ENCODE data around the gene RBM18.
A peak's percentile ranks its signal among the peaks of the same experiment; 100 is the strongest.

The RBM18 gene

DNA sequence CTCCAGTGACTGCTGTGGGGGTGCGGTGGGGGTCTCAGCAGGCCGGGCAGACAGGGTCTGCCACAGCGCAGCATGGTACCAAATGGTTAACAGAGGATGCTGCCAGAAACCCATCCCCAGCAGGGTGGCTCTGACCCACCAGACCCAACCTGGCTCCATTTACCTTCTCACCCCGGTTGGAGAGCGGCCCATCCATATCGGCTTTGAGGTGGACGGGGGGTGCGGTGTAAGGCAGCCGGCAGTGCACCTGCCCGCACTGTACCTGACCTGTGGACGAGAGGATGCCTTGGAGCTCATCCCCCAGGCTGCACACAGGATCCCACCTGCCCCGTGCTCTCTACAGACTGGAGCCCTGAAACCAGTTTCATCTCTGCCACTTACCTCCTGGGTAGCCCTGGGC is 55.2 kb downstream of the RBM18 start:
- no peak for DNase-seq (ENCODE audit: low read depth, low spot score)
- H3K27ac ChIP-seq: no peak overlapping the region

DNA sequence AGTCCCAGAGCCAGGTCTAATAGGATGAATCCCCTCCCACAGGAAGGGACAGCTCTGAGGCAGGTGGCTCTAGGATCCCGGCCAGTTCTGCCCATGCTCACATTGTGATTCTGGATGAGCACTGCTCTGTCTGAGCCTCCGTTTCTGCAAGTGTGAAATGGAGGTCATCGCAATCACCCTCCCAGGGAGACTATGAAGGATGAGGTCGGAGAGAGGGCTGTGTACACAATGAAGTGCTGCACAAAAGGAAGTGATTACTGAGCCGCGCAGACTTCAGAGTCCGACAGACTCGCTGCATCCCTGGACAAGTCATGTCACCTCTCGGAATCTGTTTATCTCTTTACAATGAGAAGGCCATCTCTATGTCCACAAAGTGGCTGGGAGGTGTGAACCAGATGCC is 57.5 kb downstream of the RBM18 start:
- DNase-seq (ENCODE audit: low read depth, low spot score): no peak
- H3K27ac ChIP-seq: no peak overlapping the region

DNA sequence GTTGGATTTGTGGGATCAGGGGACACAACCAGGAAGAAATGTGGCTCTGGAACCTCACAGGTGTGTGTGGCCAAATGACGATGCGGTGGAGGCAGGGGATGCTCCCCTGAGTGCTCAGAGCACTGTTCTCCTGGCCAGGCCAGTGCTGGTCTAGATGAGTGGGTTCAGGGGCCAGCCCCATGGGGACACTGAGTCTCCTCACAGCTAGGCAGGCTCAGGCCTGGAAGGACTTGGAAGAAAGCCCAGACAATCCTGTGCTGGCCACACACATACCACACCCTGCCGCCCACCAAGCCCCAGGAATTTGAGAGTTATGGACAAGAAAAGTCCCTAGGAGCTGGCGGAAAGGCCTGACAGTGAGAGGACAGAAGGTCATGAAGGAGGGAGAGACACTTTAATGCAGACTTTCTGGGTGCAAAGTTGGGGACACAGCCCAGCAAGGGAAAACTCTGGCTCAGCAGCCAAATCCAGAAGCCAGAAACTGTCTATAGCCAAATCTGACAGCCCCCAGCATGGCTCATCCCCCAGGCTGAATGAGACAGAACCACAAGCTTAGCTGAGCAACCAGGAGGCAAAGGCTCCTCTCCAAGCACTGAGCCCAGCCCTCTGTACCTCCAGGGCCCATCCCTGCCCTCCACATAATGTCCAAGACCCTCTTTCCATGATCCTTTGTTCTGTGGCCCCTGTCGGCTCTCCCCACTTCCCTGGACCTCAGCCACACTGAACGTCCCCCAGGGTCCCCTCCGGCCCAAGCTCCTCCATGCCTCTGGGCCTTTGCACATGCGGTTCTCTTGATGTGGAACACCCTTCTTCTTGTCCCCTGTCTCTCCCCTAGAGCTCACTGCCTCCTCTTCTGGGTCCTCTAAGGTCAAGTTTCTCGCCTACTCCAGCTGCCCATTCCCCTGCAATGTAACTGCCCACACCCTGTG is 58.3 kb downstream of the RBM18 start:
- no peak for DNase-seq (ENCODE audit: low read depth, low spot score)

DNA sequence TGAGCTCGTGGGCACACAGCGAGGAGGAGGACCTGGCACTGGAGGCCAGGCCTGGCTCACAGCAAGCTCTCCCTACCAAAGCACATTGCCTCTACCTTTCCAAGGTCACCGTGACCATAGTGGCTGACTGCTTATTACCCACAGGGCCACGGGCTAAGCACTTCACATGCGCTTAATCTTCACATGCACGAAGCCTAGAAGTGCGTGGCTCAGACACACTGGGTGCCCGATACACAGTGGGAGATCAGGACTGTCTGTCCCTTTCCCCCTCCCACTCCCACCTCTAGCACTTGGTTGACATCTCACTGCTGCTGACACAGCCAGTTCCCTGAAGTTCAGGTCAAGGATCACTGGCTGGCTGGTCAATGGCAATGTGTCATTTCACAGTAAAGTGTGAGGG is 59.5 kb downstream of the RBM18 start:
- no peak for DNase-seq (ENCODE audit: low read depth, low spot score)
- H3K27ac ChIP-seq: no peak overlapping the region

More for the DNA sequence above, 58.3 kb downstream of the RBM18 start:
- no peak overlapping the region for H3K27ac ChIP-seq

DNA sequence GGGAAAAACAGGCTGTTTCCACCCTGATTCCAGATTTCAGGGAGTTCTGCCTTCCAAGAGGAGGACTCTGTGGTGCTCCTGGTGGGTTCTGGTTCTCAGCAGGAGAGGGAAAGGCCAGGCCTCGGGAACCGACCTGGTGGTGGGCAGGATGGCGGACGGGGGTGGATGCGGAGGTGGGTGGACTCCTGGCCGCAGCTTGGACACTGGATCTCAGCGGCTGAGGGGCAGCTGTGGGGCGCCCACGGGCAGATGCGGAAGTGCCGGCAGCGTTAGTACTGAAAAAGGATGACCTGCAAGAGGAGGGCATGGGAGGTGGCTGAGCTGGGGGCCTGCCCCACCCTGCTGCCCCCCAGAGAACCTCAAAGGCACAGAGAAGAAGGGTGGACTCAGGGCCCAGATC is 60.1 kb downstream of the RBM18 start:
- no peak for DNase-seq (ENCODE audit: low read depth, low spot score)
- H3K27ac ChIP-seq: no peak overlapping the region

DNA sequence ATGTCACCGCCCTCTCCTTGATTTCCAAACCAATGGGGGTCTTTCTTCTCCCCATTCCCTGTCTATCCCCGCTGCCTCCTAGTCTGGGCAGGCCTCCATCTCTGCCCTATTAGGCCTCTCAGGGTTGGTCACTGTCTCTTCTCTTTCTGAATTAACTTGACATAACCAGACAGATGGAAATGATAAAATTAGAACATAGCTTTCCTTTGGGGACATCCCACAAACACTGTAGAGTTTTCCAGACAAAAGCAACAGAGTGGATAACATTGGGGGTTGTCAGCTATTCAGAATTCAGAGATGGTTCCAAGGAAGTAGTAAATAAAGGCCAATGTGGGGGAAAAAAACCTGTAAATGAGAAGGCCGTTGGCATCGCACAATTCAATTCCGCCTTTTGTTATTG is 60.6 kb downstream of the RBM18 start:
- H3K27ac ChIP-seq: no peak overlapping the region
- DNase-seq (ENCODE audit: low read depth, low spot score): no peak

DNA sequence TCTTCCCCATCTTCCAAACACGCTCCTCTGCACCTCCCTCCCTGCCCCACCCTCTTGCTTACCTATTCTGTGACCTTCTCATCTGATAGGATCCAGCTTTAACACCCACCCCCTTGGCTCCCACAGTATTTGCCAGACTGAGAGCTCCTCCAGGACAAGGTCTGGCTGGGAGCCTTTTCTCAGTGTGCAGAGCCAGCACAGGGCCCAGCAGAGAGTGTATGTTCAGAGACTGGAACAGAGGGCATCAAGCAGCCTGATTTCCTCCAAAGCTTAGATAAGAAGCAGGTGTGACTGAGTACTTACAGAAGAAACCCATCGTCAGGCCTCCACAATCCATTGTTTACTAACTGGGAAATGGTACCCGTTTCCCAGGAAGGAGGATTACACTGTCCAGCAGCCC is 62.5 kb downstream of the RBM18 start:
- DNase-seq (ENCODE audit: low read depth, low spot score): no peak
- no peak overlapping the region for H3K27ac ChIP-seq

DNA sequence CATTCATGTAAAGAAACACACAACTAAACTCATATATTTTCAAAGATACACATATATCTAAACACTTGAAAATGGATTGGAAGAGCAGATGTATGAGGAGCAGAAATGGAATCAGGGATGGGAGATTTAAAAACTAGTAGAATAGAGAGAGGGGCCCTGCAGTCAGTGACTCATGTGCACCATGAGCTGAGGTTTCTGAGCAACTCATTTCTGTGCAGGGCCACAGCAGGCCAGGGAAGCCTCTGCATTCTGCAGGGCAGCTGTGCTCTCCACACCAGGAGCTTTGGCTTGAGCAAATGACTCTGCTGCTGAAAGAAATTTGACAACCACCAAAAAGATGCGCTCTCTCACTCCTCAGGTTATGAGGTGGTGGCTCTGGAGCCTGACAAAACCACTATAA is 63.0 kb downstream of the RBM18 start:
- DNase-seq (ENCODE audit: low read depth, low spot score): no peak
- H3K27ac ChIP-seq: no peak overlapping the region

DNA sequence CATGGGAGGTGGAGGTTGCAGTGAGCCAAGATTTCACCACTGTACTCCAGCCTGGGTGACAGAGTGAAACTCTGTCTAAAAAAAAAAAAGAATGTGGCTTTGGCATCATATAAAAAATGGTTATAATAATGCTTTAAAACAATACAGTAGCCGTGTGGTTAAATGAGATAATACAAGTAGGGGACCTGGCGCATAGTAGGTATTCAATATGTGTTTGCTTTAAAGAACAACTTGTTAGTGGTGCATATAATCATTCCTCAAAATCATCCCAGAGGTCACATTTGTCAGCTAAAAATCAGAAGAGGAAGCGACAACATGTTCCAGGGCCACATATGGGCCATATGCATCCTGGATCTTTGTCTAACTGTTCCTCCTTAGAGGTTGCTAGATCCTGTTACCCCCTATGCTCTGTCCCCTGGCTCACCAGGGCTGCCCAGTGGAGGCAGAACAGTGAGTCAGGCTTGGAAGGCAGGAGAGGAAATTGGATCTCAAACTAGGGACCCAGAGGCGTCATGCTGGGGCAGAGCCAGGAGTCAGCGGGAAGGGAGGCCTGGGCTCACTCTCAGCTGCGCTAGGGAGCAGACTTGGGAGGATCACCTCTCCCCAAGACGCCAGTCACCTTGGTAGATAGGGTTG is 63.6 kb downstream of the RBM18 start:
- H3K27ac ChIP-seq: no peak overlapping the region
- DNase-seq (ENCODE audit: low read depth, low spot score): no peak

DNA sequence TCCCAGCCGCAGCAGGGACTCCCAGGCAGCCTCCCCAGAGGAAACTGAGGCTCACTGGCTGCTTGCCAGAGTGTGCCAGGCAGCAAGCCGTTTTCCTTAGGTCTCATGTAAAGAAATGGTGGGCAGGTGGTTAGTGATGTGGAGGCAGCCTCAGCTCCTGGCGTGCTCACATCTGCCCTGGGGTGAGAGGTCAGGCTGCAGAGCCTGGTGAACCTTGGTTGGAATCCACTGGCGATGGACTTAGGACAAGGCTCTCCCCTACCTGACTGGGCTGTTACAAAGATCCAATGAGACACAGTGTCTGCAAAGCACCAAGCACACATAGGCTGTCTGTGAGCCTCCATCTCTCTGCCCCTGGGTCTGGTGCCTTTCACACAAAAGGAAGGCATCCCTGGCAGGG is 66.8 kb downstream of the RBM18 start:
- no peak overlapping the region for H3K27ac ChIP-seq
- no peak for DNase-seq (ENCODE audit: low read depth, low spot score)

DNA sequence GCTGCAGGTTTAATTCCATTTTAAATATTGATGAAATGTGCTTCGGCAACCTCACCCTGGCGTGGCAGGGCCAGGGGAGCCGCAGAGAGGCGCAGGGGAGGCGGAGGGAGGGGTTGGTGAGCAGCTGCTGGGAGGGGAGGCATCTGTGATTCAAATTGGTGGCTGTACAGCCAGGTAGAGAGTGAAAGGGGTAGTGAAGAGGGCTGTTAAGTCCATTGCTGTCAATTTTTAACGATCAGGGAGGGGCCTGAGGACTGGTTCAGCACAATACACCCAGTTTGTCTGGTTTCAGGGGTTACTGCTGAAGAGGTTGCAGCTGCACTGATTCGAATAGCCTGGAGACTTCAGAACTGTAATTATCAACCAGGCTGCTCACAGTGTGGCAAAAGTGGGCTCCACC is 67.2 kb downstream of the RBM18 start:
- H3K27ac ChIP-seq: no peak overlapping the region
- no peak for DNase-seq (ENCODE audit: low read depth, low spot score)

DNA sequence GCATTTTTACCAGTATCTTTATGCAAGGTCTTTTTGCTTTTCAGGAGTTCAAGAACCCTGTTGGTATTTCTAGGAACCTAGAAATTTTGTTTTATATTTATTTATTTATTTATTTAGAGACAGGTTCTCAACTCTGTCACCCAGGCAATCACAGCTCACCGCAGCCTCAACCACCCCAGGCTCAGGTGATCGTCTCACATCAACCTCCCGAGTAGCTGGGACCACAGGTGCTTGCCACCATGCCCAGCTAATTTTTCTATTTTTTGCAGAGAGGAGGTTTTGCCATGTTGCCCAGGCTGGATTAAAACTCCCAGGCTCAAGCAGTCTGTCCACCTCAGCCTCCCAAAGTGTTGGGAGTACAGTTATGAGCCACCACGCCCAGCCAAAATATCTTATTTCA is 68.8 kb downstream of the RBM18 start:
- no peak overlapping the region for H3K27ac ChIP-seq
- no peak for DNase-seq (ENCODE audit: low read depth, low spot score)

DNA sequence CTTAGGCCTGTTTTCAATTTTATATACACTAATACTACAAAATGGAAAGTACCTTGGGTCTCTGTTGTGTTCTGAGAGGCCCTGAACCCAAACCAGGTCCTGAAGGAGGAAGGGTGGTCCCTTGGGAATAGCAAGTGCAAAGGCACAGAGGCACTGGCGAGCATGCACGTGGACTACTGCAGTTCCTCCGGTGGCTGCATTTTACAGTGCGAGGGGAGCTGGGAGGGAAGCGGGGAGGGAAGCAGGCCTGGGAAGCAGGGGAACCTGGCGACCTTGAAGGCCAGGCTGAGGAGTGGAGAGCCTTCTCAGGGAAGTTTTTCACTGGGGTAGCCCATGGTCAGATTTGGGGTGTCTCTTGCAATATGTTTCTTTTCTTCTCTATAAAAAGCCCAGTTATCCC is 71.0 kb downstream of the RBM18 start:
- no peak overlapping the region for H3K27ac ChIP-seq
- DNase-seq (ENCODE audit: low read depth, low spot score): no peak

DNA sequence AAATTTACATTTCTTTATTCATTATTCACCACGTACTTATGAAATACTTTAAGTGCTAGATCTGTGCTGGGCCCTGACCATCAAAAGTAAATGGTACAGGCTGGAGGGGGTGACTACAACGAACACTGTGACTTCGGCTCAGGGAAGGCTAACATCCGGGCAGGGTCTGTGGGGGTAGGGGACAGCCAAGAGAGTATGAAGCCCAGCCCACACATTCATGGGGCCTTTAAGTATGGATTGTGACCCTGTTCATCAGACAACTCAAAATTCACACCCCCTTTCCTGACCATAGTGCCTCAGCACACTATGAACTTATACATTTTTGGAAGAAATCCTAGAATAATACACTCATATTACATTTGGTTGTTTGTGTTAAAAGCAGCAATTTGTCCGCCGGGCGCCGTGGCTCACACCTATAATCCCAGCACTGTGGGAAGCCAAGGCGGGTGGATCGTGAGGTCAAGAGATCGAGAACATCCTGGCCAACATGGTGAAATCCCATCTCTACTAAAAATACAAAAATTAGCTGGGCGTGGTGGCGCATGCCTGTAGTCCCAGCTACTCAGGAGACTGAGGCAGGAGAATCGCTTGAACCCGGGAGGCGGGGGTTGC is 71.6 kb downstream of the RBM18 start:
- DNase-seq (ENCODE audit: low read depth, low spot score): no peak
- no peak overlapping the region for H3K27ac ChIP-seq

DNA sequence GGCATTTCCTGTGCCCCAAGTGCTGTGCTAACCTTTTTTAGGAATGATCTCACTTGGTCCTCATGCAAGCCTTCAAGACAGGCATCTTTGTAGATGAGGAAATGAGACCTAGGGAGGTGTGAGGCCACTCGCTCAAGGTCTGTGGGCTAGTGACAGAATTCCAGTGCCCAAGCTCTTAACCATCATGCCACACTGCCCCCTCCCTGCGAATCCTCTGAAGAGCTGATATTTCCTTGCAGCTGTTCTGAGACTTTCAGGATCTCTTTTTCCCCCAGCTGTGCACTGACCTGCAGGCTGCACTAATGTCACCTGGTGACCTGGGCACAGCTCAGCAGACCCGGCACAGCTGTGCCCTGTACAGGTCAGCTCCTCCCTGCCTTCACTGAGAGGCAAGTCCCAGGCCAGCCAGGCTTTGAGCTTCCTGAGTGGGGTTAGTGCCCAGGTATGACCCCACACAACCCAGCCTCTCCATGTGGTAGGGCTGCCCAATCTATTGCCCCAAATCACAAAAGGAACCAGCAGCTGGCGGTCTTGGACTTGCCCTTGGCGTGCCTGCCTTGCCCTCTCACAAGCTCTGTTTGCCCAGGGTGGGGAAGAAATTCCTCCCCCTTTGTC is 72.3 kb downstream of the RBM18 start:
- peak overlapping the region; percentile 49 for H3K27ac ChIP-seq
- no peak for DNase-seq (ENCODE audit: low read depth, low spot score)

DNA sequence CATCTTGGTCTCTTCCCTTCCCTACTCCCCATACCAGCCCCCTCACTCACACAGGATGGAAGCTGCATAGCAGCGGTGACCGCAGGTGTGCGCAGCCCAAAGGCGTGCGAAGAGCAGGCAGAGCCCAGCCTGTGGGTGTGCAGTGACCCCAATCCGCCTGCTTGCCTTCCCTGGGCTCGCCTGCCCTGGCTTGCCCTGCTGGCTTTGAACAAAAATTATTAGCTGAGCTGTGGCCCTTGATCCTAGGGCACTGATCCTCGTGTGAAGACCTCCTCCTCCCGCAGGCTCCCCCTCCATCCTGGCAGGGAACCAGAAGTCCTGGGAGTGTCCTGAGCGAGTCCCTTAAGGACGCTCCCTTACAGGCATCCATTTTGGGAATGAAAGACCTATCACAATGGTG is 73.1 kb downstream of the RBM18 start:
- H3K27ac ChIP-seq: peak overlapping the region; percentile 49
- no peak for DNase-seq (ENCODE audit: low read depth, low spot score)

DNA sequence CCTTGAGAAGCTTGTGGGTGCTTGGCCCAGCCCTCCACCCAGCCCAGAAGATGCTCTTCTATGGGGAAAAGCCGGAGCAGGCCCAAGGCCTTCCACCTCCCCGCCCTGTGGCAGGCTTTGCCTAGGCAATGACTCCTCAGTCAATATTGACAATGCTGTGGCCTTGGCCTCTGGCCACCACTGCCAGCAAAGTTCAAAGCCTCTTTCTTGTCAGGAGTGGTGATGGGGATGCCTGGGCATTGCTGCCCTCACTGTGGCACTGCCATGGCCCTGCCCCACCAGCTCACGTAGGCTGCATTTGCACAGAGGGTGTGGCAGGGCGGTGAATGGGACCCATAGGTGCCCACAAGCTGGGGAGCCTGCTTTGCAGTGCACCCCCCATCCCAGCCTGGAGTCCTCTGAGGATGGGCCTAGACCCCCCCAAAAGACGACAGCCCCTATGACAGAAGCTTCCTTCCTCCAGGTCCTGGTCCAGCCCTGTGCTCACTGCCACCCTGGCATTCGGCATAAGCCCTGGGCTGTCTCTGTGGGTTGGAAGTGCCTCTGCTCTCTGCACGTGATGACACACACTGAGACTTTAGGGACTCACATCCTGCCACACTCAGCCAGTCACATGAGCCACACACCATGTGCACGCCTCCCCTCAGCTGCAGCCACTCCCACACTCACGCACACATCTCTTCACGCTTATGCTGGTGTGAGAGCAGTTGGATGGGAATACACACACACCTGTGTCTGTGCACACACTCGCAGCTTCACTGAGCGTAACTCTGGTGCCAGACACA is 73.9 kb downstream of the RBM18 start:
- DNase-seq (ENCODE audit: low read depth, low spot score): no peak
- H3K27ac ChIP-seq: peak overlapping the region; percentile 49

DNA sequence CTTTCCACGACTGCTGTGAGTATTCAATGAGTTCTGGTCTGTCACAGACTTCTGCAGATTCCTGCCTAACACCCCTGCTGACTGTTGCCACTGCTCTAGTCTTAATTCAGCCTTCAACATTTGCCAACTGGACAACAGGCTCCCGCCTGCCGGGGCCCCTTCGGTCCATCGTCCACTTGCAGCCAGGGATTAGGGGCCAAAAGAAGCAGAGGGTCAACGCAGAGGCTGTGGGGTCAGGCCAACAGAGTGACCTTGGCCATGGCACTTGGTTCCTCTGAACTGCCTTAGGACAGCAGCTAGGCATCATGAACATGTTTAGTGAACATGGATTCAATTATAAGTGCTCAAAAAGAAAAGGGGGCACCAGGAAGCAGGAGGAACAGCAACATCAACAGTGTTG is 76.3 kb downstream of the RBM18 start:
- no peak for DNase-seq (ENCODE audit: low read depth, low spot score)
- H3K27ac ChIP-seq: no peak overlapping the region

Data from epithelial cell of prostate (primary cell).